Activated CD8-positive, alpha-beta memory T cell treated with anti-CD3 and anti-CD28 coated beads for 4 hours (primary cell): ENCODE data around the gene ANKMY1.

Experiments used
- DNase-seq, 2 donors: peaks; one replicate each; pipeline ENCODE4 v3.0.0-alpha.2; 2020; ENCODE audit warnings: low read depth in 2 of 2

Gene ANKMY1

GRCh38 chr2:240581811-240582210 lies 24.0 kb upstream of the ANKMY1 start:
- DNase-seq: no peak

GRCh38 chr2:240579771-240580614 lies 22.2 kb upstream of the ANKMY1 start:
- DNase-seq: peak in 1 of 2 donors; percentile 48

- DNase-seq: no peak
These were observed 21.4 kb upstream of the ANKMY1 start for GRCh38 chr2:240579071-240579762.

GRCh38 chr2:240578488-240578887 lies 20.7 kb upstream of the ANKMY1 start:
- no peak for DNase-seq

- DNase-seq: no peak
These were observed 20.3 kb upstream of the ANKMY1 start for GRCh38 chr2:240578110-240578450.

GRCh38 chr2:240577281-240578109 lies 19.7 kb upstream of the ANKMY1 start:
- DNase-seq: no peak

- DNase-seq: no peak
These were observed 18.8 kb upstream of the ANKMY1 start for GRCh38 chr2:240576436-240577205.

- no peak for DNase-seq
These were observed 18.2 kb upstream of the ANKMY1 start for GRCh38 chr2:240576036-240576435.

- no peak for DNase-seq
These were observed 17.5 kb upstream of the ANKMY1 start for GRCh38 chr2:240575101-240575965.

GRCh38 chr2:240574386-240575100 lies 16.8 kb upstream of the ANKMY1 start:
- no peak for DNase-seq

- DNase-seq: no peak
These were observed 16.0 kb upstream of the ANKMY1 start for GRCh38 chr2:240573516-240574385.

GRCh38 chr2:240573071-240573515 lies 15.3 kb upstream of the ANKMY1 start:
- no peak for DNase-seq

GRCh38 chr2:240572141-240573031 lies 14.6 kb upstream of the ANKMY1 start:
- no peak for DNase-seq

- DNase-seq: no peak
These were observed 13.7 kb upstream of the ANKMY1 start for GRCh38 chr2:240571314-240571973.

- DNase-seq: no peak
These were observed 12.9 kb upstream of the ANKMY1 start for GRCh38 chr2:240570531-240571313.

- DNase-seq: no peak
These were observed 12.3 kb upstream of the ANKMY1 start for GRCh38 chr2:240569998-240570530.
